H1 (cell line): ENCODE data around the gene GPC6.

Experiments
- CTCF ChIP-seq, 3 experiments: IDR thresholded peaks; 1 replicate in 2 of 3; 2 replicates in 1 of 3; pipeline versions ENCODE4 v1.5.1 to v1.6.1; 2011; ENCODE audit warnings: low read length in 3 of 3, mild to moderate bottlenecking in 3 of 3, inconsistent platforms in 2 of 3, low read depth in 1 of 3, moderate library complexity in 1 of 3; ENCODE audit not compliant: insufficient read depth in 1 of 3; ENCODE audit errors: control extremely low read depth in 1 of 3
- EZH2 ChIP-seq: fragments of 200-600 bp; sonication (generic); IDR thresholded peaks from 2 replicates; pipeline ENCODE4 v1.7.1; 2012; ENCODE audit warnings: low read depth, mild to moderate bottlenecking, moderate library complexity, low read length, inconsistent platforms; ENCODE audit not compliant: severe bottlenecking
- HDAC6 ChIP-seq: IDR thresholded peaks from one replicate; pipeline ENCODE4 v1.7.1; 2012; ENCODE audit warnings: low read depth, mild to moderate bottlenecking, inconsistent platforms, low read length, moderate library complexity
- PHF8 ChIP-seq: fragments of 200-600 bp; sonication (generic); conservative IDR thresholded peaks from 2 replicates; pipeline ENCODE4 v1.7.1; 2012; ENCODE audit warnings: low read depth, mild to moderate bottlenecking, inconsistent platforms, low read length, moderate library complexity
- POLR2A ChIP-seq, 2 experiments: IDR thresholded peaks; 1 replicate in 1 of 2; 2 replicates in 1 of 2; pipeline ENCODE4 v1.6.1; 2011; ENCODE audit warnings: low read depth in 2 of 2, low read length in 2 of 2, mild to moderate bottlenecking in 2 of 2; ENCODE audit errors: control extremely low read depth in 1 of 2
- POLR2AphosphoS5 ChIP-seq: IDR thresholded peaks from 2 replicates; pipeline ENCODE4 v1.6.1; 2011; ENCODE audit warnings: low read depth, low read length
- RFX5 ChIP-seq: IDR thresholded peaks from 2 replicates; pipeline ENCODE4 v1.6.1; 2011; ENCODE audit warnings: low read depth, low read length, improper control_type of control experiment, borderline replicate concordance

- TF ChIP-seq POLR2A (IDR thresholded peaks at IDR 0.05; ENCODE audit: control extremely low read depth in 1 of 2, low read depth in 2 of 2, low read length in 2 of 2) (no peak), PHF8 (no peak), RFX5 (no peak), EZH2 (no peak), CTCF (IDR thresholded peaks at IDR 0.05; ENCODE audit: control extremely low read depth in 1 of 3, insufficient read depth in 1 of 3, low read depth in 1 of 3, low read length in 3 of 3) (no peak), HDAC6 (no peak), POLR2AphosphoS5 (no peak)
Measured at GRCh38 chr13:93243375-93244063, 16.9 kb downstream of the GPC6 start.
